PC-3 (cell line): ENCODE results near the gene SPATA20.

Experiments
- CTCF ChIP-seq: fragments of 300-600 bp; sonication (generic); conservative IDR thresholded peaks from 2 replicates; pipeline ENCODE4 v1.5.1; 2017; ENCODE audit warnings: antibody characterized with exemption, low read depth, mild to moderate bottlenecking, low read length
- EZH2 ChIP-seq: fragments of 300-600 bp; sonication (generic); IDR thresholded peaks from one replicate; pipeline ENCODE4 v1.6.1; 2017; ENCODE audit warnings: antibody characterized with exemption, mild to moderate bottlenecking, low read length; ENCODE audit not compliant: unreplicated experiment

GRCh38 chr17:50585891-50586290 is 38.9 kb downstream of the SPATA20 start:
- TF ChIP-seq CTCF = no peak
- TF ChIP-seq EZH2 = no peak
